ENCODE data around the gene KCNA2. TPM values are rescaled to one million over a fixed set of nuclear protein-coding genes. Genes with fewer than 3 reads are reported as not detected.

Gene KCNA2
- total RNA-seq (2014; rRNA removed; shearing (Covaris generic)): not detected in 2 replicates

- Histone ChIP-seq H3K4me1 (no peaks in the 10 kb centered on the region), H3K4me3 (peak within 1 kb of the TSS; percentile 3; the same call in 1 of the 2 replicates), H3K36me3 (no peaks in the 10 kb centered on the region), H3K27me3 (peaks cover 20% of the 10 kb centered on the region), H3K9me3 (replicated peaks) (no peaks in the 10 kb centered on the region), H3K27ac (no peak within 1 kb of the TSS)
- peak in 1 of 2 experiments; percentile 4 for DNase-seq
These were observed at the start of gene KCNA2 for GRCh38 chr1:110605901-110606656. Gene KCNA2, minus strand, starts transcription at chr1:110606358. Its CDS starts 1,576 bp downstream, at chr1:110604782.

- Histone ChIP-seq H3K9me3 (replicated peaks) (no peaks in the 10 kb centered on the region), H3K4me1 (peaks cover 10% of the 10 kb centered on the region; the same call in 1 of the 2 replicates), H3K4me3 (no peak overlapping the region), H3K27me3 (peaks cover 4% of the 10 kb centered on the region), H3K36me3 (no peaks in the 10 kb centered on the region), H3K27ac (no peak overlapping the region)
- no peak for DNase-seq
These were observed 44.5 kb upstream of the KCNA2 start for GRCh38 chr1:110650609-110651008.

GRCh38 chr1:110648417-110648816 lies 42.3 kb upstream of the KCNA2 start:
- Histone ChIP-seq H3K27me3 (no peaks in the 10 kb centered on the region; the same call in 1 of the 2 replicates), H3K4me3 (no peak overlapping the region), H3K4me1 (peaks cover 10% of the 10 kb centered on the region; the same call in 1 of the 2 replicates), H3K27ac (no peak overlapping the region), H3K36me3 (no peaks in the 10 kb centered on the region), H3K9me3 (replicated peaks) (no peaks in the 10 kb centered on the region)
- DNase-seq: no peak

DNA sequence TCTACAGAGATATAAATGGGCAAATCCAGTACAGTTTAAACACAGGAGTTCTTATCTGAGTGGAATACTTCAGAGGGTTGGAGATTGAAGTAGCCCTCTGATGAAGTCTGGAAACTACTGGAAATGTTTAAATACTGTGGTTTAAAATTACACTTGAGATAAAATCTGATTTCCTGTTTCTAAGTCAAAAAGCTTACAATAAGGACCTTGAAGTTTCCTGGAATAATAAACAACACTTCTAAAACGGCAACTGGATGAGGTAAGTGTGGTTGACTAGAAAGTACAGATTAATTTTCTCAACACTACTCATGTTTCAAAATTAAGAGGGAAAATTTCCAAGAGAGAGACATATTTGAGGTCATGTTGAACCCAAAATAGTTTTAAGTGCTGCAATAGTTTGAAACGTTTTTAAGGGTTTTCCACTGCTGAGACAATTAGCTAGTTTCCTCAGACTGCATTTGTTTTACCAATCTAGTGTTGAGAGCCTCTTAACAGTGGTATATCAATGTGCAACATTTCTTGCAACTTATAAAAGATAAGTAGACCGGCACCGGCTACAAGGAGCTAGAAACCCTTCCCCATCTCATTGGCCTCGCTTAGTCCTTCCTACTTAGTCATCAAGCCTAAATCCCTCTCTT lies 41.2 kb upstream of the KCNA2 start:
- no peaks in the 10 kb centered on the region for H3K36me3 ChIP-seq
- peak in 1 of 2 experiments; percentile 28 for DNase-seq
- H3K27me3 ChIP-seq: no peaks in the 10 kb centered on the region; the same call in 1 of the 2 replicates
- no peak overlapping the region for H3K27ac ChIP-seq
- no peak overlapping the region for H3K4me3 ChIP-seq
- no peaks in the 10 kb centered on the region for H3K9me3 ChIP-seq (replicated peaks)
- peaks cover 10% of the 10 kb centered on the region; the same call in 1 of the 2 replicates for H3K4me1 ChIP-seq

DNA sequence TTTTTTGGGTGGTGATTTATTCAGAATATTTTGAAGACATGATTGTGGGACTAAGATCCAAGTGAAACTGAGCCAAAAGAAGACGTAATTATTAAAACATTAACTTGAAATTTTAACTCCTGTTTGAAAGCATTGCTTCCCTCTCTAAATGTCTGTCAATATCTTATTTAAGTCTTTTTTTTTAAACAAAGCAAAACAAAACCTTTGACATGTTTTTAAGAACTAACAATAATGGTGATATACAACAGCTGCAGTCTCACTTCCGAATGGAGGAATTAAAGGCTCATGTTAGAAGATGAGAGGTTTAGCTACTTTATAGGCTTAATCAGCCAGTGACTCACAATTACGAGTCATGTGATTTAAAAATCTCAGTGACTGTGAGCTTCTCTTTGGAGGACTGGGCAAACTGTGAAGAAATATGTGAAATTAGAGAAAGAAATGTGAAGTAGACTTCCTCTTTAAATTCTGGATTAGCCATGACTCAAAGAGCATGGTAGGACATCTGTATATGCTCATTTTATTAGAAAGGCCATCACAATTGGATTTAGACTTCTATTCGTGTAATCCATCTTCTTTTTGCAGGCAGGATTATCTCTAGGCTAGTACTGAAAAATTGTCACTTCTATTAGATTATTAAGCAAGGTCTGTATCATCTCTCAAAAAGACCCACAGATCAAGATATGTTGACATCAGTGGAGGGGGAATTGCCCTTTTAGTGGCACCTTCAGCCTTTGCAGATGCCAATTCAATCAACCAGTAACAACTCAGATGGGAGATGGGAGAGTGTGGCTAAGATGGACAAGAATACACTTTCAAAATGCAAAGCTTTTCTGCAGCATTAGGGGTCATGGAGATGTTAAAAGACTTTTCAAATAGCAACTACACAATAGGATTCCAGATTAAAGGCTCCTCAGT lies 39.9 kb upstream of the KCNA2 start:
- Histone ChIP-seq H3K36me3 (no peaks in the 10 kb centered on the region), H3K27me3 (peaks cover 5% of the 10 kb centered on the region; the same call in 1 of the 2 replicates), H3K27ac (no peak overlapping the region), H3K9me3 (replicated peaks) (no peaks in the 10 kb centered on the region), H3K4me3 (no peak overlapping the region), H3K4me1 (peaks cover 10% of the 10 kb centered on the region; the same call in 1 of the 2 replicates)
- DNase-seq: peak in 1 of 2 experiments; percentile 12

GRCh38 chr1:110645211-110645610 lies 39.1 kb upstream of the KCNA2 start:
- no peak overlapping the region for H3K27ac ChIP-seq
- no peaks in the 10 kb centered on the region for H3K9me3 ChIP-seq (replicated peaks)
- H3K4me1 ChIP-seq: peaks cover 10% of the 10 kb centered on the region; the same call in 1 of the 2 replicates
- DNase-seq: no peak
- no peaks in the 10 kb centered on the region for H3K36me3 ChIP-seq
- peaks cover 5% of the 10 kb centered on the region; the same call in 1 of the 2 replicates for H3K27me3 ChIP-seq
- H3K4me3 ChIP-seq: no peak overlapping the region

DNA sequence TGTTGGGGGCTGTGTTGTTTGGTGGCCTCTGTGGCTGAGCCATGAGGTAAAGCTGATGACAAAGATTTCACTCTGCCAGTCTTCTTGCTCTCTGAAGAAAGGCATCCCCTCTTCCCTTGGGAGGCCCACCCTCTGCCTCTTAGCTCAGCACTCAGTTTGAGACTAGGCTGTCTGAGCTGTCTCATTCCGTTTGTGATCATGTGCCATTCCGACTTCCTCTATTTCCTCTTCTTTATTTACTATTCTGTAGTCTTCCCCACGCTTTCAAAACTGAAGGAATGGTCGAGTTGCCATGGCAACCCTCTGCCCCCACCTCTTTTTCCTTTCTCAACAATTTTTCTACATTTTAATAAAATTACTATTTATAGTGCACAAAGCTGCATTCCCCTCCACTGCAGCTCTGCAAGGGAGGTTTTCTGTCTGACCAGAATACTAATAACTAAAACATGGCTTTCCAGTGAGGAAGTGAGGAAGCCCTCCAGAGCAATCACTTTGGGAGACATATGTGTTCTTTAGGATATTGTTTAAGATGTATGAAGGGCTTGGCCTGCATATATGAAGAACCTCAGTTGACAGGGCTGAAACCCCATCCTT lies 37.8 kb upstream of the KCNA2 start:
- Histone ChIP-seq H3K4me1 (peaks cover 10% of the 10 kb centered on the region; the same call in 1 of the 2 replicates), H3K27ac (no peak overlapping the region)
- DNase-seq: no peak

DNA sequence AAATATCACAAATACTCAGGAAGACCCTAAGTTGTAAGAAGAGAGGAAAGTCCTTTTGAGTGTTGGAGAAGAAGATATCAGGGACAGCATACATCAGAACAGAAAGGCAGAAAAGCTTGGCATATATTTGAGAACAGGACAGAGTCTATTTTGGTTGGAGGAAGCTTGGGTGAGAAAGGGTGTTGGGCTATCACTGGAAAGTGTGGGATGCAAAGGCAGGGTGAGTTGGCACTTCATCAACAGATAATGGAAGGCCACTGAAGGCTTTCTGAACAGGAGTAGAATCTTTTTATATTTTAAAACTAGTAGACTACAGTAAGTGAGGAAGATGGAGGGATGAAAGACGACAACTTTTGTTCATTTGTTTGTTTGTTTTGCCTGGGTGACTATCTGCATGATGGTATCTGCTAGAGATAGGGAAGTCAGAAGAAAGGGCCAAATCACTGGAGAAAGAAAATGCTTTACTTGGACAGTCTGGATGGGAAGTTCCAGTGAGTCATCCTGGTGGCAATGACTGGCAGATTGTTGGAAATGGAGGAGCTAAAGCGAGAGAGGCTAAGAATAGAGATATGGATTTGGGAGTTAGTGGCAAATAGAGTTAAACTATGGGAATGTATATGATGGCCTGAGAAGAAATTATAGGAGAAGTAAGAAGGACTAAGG lies 33.7 kb upstream of the KCNA2 start:
- DNase-seq: no peak
- no peak overlapping the region for H3K27ac ChIP-seq
- no peaks in the 10 kb centered on the region for H3K9me3 ChIP-seq (replicated peaks)
- 0 out of 2 replicates have a peak, but pooled peaks cover 5% of the 10 kb centered on the region for H3K27me3 ChIP-seq
- no peak overlapping the region for H3K4me3 ChIP-seq
- H3K36me3 ChIP-seq: no peaks in the 10 kb centered on the region
- no peaks in the 10 kb centered on the region for H3K4me1 ChIP-seq

More for the DNA sequence above, 37.8 kb upstream of the KCNA2 start:
- Histone ChIP-seq H3K27me3 (peaks cover 5% of the 10 kb centered on the region; the same call in 1 of the 2 replicates), H3K36me3 (no peaks in the 10 kb centered on the region), H3K9me3 (replicated peaks) (no peaks in the 10 kb centered on the region), H3K4me3 (no peak overlapping the region)

DNA sequence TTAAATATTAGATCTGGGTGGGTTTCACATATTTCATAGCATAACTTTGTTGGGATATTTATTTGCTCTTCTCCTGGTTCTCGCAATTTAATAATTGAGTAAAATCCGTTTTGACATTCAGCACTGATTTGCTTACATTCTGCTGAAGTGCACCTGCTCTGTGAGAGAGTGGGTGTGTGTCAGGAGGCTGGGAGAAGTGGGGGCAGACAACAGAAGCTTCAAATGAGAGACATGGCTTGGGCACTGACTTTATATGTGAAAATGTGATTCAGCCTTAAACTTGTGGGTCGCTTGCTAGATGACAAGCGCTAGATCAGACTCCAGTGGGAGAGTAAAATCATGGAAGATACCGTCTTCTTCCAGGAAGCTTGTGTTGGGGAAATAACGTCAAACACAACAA lies 32.4 kb upstream of the KCNA2 start:
- Histone ChIP-seq H3K27ac (no peak overlapping the region), H3K4me1 (no peaks in the 10 kb centered on the region), H3K36me3 (no peaks in the 10 kb centered on the region), H3K9me3 (replicated peaks) (no peaks in the 10 kb centered on the region), H3K4me3 (no peak overlapping the region), H3K27me3 (0 out of 2 replicates have a peak, but pooled peaks cover 5% of the 10 kb centered on the region)
- no peak for DNase-seq

DNA sequence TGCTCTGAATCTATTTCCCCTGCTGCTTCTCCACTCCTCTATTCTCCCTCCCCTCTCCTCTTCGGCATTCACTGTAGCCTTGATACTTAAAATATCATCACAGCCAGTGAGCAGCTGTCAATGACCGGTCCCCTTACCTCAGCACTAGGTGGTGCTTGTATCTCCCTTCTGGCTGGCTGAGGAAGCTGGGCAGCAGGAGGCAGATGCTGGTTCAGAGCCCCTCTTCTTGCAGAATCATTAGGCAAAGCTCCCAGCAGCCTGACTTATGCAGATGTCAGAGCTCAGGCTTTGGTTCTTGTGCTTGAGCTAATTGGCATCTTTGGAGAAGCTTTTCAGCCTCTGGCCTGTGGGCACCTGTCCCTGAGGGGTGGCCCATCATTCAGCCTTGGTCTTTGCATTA lies 31.9 kb upstream of the KCNA2 start:
- Histone ChIP-seq H3K27me3 (0 out of 2 replicates have a peak, but pooled peaks cover 5% of the 10 kb centered on the region), H3K9me3 (replicated peaks) (no peaks in the 10 kb centered on the region), H3K4me3 (no peak overlapping the region), H3K27ac (no peak overlapping the region), H3K4me1 (no peaks in the 10 kb centered on the region), H3K36me3 (no peaks in the 10 kb centered on the region)
- DNase-seq: no peak

GRCh38 chr1:110637475-110637874 lies 31.3 kb upstream of the KCNA2 start:
- 0 out of 2 replicates have a peak, but pooled peaks cover 5% of the 10 kb centered on the region for H3K27me3 ChIP-seq
- no peak overlapping the region for H3K4me3 ChIP-seq
- no peak overlapping the region for H3K27ac ChIP-seq
- no peaks in the 10 kb centered on the region for H3K4me1 ChIP-seq
- no peaks in the 10 kb centered on the region for H3K36me3 ChIP-seq
- no peaks in the 10 kb centered on the region for H3K9me3 ChIP-seq (replicated peaks)
- DNase-seq: no peak

- 0 out of 2 replicates have a peak, but pooled peaks cover under 1% of the 10 kb centered on the region for H3K27me3 ChIP-seq
- no peak overlapping the region for H3K4me3 ChIP-seq
- H3K9me3 ChIP-seq (replicated peaks): no peaks in the 10 kb centered on the region
- H3K36me3 ChIP-seq: no peaks in the 10 kb centered on the region
- DNase-seq: no peak
- no peak overlapping the region for H3K27ac ChIP-seq
- H3K4me1 ChIP-seq: no peaks in the 10 kb centered on the region
These were observed 30.2 kb upstream of the KCNA2 start for GRCh38 chr1:110636149-110636935.

DNA sequence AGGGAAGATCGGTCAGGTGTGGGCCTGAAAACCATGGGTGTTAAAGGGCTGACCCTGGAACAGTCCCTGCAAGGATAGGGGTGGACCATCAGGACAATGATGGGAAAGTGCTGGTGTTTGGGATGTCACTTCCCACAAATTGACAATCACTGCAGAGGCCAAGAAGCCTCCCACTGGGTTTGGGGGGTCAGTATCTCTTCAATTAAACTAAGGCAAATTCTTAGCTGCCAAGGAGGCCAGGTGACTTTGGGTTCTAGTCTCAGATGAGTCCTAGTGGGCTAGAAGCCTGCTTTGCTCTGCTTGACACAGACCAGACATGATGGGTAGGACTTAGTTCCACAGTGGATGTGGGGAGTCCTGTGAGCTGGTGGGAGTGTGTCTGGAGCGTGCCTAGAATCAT lies 29.3 kb upstream of the KCNA2 start:
- no peaks in the 10 kb centered on the region for H3K27me3 ChIP-seq
- no peak overlapping the region for H3K27ac ChIP-seq
- no peak for DNase-seq
- no peaks in the 10 kb centered on the region for H3K36me3 ChIP-seq
- H3K4me1 ChIP-seq: no peaks in the 10 kb centered on the region
- no peaks in the 10 kb centered on the region for H3K9me3 ChIP-seq (replicated peaks)
- H3K4me3 ChIP-seq: no peak overlapping the region
